OCI-LY7 (cell line): ENCODE measurements around the gene OSBPL3.

Experiments
- CTCF ChIP-seq: fragments of 200-600 bp; sonication (generic); conservative IDR thresholded peaks from 2 replicates; pipeline ENCODE4 v1.5.1; 2014; ENCODE audit warnings: mild to moderate bottlenecking, antibody characterized with exemption, low read length, moderate library complexity, mixed read lengths
- EZH2phosphoT487 ChIP-seq: fragments of 200-600 bp; sonication (generic); IDR thresholded peaks from 2 replicates; pipeline ENCODE4 v1.6.1; 2018; ENCODE audit warnings: low read depth, borderline replicate concordance, mild to moderate bottlenecking, mixed run types, antibody characterized with exemption, low read length, moderate library complexity, mixed read lengths

GRCh38 chr7:24966802-24967201 lies 13.2 kb downstream of the OSBPL3 start:
- TF ChIP-seq CTCF, result no peak
- TF ChIP-seq EZH2phosphoT487, result no peak
